Measurements from ENCODE around the gene IFRD1. TPM values are rescaled to one million over a fixed set of nuclear protein-coding genes. Genes with fewer than 3 reads are reported as not detected.

Gene IFRD1
- polyA plus RNA-seq, 1 of the 3 experiments (the other 2 are of a cell fraction), result 31.0 TPM

GRCh38 chr7:112423987-112424386 is 26.3 kb upstream of the IFRD1 start:
- H3K4me2 ChIP-seq, result peak overlapping the region; percentile 39; the same call in 1 of the 2 replicates
- no peak overlapping the region for H3K4me3 ChIP-seq (ENCODE audit: low read depth in 2 of 2, low read length in 1 of 2)
- peaks cover 10% of the 10 kb centered on the region for H3F3A ChIP-seq (replicated peaks; ENCODE audit: insufficient read depth)
- CTCF ChIA-PET, result interaction anchor here (0.6 to 1.9 kb wide), 4 partner anchors 10 to 433 kb away, joined by 3 to 5 read pairs (median 3); no protein-coding TSS in a partner anchor
- no peaks in the 10 kb centered on the region for H3K79me2 ChIP-seq (ENCODE audit: insufficient read depth)
- H3K9me2 ChIP-seq, result no peaks in the 10 kb centered on the region
- no peaks in the 10 kb centered on the region for H3K36me3 ChIP-seq (replicated peaks in 1 of 2; ENCODE audit: control insufficient read depth in 1 of 2, insufficient read depth in 2 of 2, low read length in 1 of 2)
- no peaks in the 10 kb centered on the region for H3K27me3 ChIP-seq (ENCODE audit: insufficient read depth)
- POLR2A ChIA-PET, result interaction anchor here (0.9 kb wide), 1 partner anchor 26 kb away, joined by 3 read pairs; the partner anchor contains the start of gene IFRD1
- no peaks in the 10 kb centered on the region for H4K20me1 ChIP-seq (ENCODE audit: insufficient read depth)
- TF ChIP-seq REST (IDR thresholded peaks at IDR 0.05; ENCODE audit: low read depth, low read length), result no peak
- no peak for TF ChIP-seq MEF2A (IDR thresholded peaks at IDR 0.05; ENCODE audit: borderline replicate concordance, low read depth)
- no peak for TF ChIP-seq EZH2phosphoT487 (IDR thresholded peaks at IDR 0.05; ENCODE audit: borderline replicate concordance, low read depth)
- TF ChIP-seq EP300 (IDR thresholded peaks at IDR 0.05; ENCODE audit: borderline replicate concordance in 1 of 2, low read depth in 1 of 2, low read length in 1 of 2), result no peak
- no peak for TF ChIP-seq SMC3 (IDR thresholded peaks at IDR 0.05; ENCODE audit: low read depth, low read length)
- TF ChIP-seq GABPA (IDR thresholded peaks at IDR 0.05; ENCODE audit: low read depth), result no peak
- no peak for TF ChIP-seq USF1 (IDR thresholded peaks at IDR 0.05; ENCODE audit: borderline replicate concordance, low read depth)
- TF ChIP-seq TCF12 (IDR thresholded peaks at IDR 0.05), result no peak
- no peak for TF ChIP-seq MXI1 (IDR thresholded peaks at IDR 0.05; ENCODE audit: low read depth, low read length)
- no peak for DNase-seq
- H2AFZ ChIP-seq (ENCODE audit: low read depth), result no peak overlapping the region
- H3K9me3 ChIP-seq, result no peaks in the 10 kb centered on the region
- H3K4me1 ChIP-seq (ENCODE audit: control insufficient read depth in 1 of 2, insufficient read depth in 2 of 2, low read depth in 1 of 2, low read length in 1 of 2), result peaks cover 13 to 23% of the 10 kb centered on the region in 2 experiments; a peak in 3 of 4 replicates
- WGBS (ENCODE audit: low lambda C conversion rate), result 95% methylated on average over 2 of the region's 2 CpGs
- H3K27ac ChIP-seq (ENCODE audit: low read depth in 2 of 2, low read length in 1 of 2), result no peak overlapping the region; a peak in 1 of 4 replicates
- H3K9ac ChIP-seq, result no peak overlapping the region

GRCh38 chr7:112427984-112428383 is 22.3 kb upstream of the IFRD1 start:
- peaks cover 4% of the 10 kb centered on the region for H3F3A ChIP-seq (replicated peaks; ENCODE audit: insufficient read depth)
- H3K9ac ChIP-seq, result no peak overlapping the region
- H3K4me3 ChIP-seq (ENCODE audit: low read depth in 2 of 2, low read length in 1 of 2), result no peak overlapping the region
- H3K9me2 ChIP-seq, result no peaks in the 10 kb centered on the region
- no peak for DNase-seq
- H3K79me2 ChIP-seq (ENCODE audit: insufficient read depth), result no peaks in the 10 kb centered on the region
- 100% methylated on average over 1 of the region's 1 CpG for WGBS (ENCODE audit: low lambda C conversion rate)
- no peaks in the 10 kb centered on the region for H3K9me3 ChIP-seq
- CTCF ChIA-PET, result interaction anchor here (0.8 to 2.2 kb wide), 9 partner anchors 8 to 665 kb away, joined by 3 to 8 read pairs (median 4); partner anchors contain the start of gene LSMEM1
- TF ChIP-seq MEF2A (IDR thresholded peaks at IDR 0.05; ENCODE audit: borderline replicate concordance, low read depth) (no peak), NRF1 (IDR thresholded peaks at IDR 0.05; ENCODE audit: low read depth, low read length) (no peak), SMC3 (IDR thresholded peaks at IDR 0.05; ENCODE audit: low read depth, low read length) (no peak), RAD21 (IDR thresholded peaks at IDR 0.05; ENCODE audit: low read length) (no peak)
- H3K36me3 ChIP-seq (replicated peaks in 1 of 2; ENCODE audit: control insufficient read depth in 1 of 2, insufficient read depth in 2 of 2, low read length in 1 of 2), result no peaks in the 10 kb centered on the region
- H3K27me3 ChIP-seq (ENCODE audit: insufficient read depth), result no peaks in the 10 kb centered on the region
- no peak overlapping the region for H3K27ac ChIP-seq (ENCODE audit: low read depth in 2 of 2, low read length in 1 of 2)
- H4K20me1 ChIP-seq (ENCODE audit: insufficient read depth), result no peaks in the 10 kb centered on the region
- H3K4me1 ChIP-seq (ENCODE audit: control insufficient read depth in 1 of 2, insufficient read depth in 2 of 2, low read depth in 1 of 2, low read length in 1 of 2), result peaks cover 3 to 6% of the 10 kb centered on the region in 2 experiments; a peak in 2 of 4 replicates
- no peak overlapping the region for H2AFZ ChIP-seq (ENCODE audit: low read depth)
- no peak overlapping the region for H3K4me2 ChIP-seq
- POLR2A ChIA-PET, result interaction anchor here (2.1 kb wide), 1 partner anchor 22 kb away, joined by 5 read pairs; the partner anchor contains the start of gene IFRD1
